ENCODE data around the gene ZNF518B. TPM values are rescaled to one million over a fixed set of nuclear protein-coding genes. Genes with fewer than 3 reads are reported as not detected.

ZNF518B gene
- total RNA-seq, 1 experiment from 2014 or later: 76.6 TPM

DNA sequence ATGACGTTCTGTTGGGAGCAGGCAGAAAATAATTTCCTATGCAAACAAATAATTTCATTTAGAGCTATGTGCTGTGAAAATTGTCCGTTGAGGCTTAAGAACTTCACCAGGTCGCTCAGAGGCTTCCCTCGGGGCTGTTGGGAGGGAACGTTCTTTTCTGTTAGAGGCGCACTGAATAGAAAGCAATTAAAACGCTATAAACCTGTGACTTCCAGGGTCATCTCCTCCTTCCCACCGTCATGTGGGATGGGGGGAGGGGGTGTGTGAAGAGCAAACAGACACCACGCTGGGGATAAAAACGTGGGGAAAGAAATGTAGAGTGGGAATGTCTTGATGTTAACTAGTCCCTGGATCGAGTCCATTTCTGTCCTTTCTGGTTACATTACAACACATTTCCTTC lies 35.2 kb upstream of the ZNF518B start:
- no peak for DNase-seq

DNA sequence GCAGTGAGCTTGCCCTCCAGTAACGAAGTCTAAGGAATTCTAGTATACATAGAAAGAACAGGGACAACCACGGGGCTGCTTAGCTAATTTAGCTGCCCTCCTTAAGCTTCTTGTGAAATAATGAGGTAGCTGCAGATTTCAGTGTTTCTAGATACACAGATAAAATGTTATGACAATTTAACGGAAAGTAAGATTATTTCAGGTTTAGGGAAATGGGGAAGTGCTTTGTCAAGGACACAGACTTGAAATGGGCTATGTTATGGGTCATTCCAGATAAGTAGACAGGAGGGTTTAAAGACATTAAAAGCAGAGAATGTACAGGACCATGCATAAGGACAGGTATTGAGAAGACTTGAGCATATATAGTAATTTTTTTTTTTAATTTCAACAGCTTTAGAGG lies 34.2 kb upstream of the ZNF518B start:
- H3K9ac ChIP-seq (ENCODE audit: low read length): no peak overlapping the region
- H3K4me1 ChIP-seq (ENCODE audit: low read length): no peaks in the 10 kb centered on the region
- H4K20me1 ChIP-seq (ENCODE audit: insufficient read depth, low read depth, low read length): no peaks in the 10 kb centered on the region
- no peak overlapping the region for H2AFZ ChIP-seq (ENCODE audit: low read length)
- no peaks in the 10 kb centered on the region for H3K36me3 ChIP-seq (ENCODE audit: insufficient read depth, low read length)
- H3K9me3 ChIP-seq (ENCODE audit: low read length): no peaks in the 10 kb centered on the region
- H3K79me2 ChIP-seq (ENCODE audit: low read length): no peaks in the 10 kb centered on the region
- DNase-seq: no peak
- no peak overlapping the region for H3K4me2 ChIP-seq (ENCODE audit: low read depth, low read length, poor library complexity, severe bottlenecking)
- H3K4me3 ChIP-seq (ENCODE audit: low read length): no peak overlapping the region
- no peak overlapping the region for H3K27ac ChIP-seq (ENCODE audit: low read length)
- H3K27me3 ChIP-seq (ENCODE audit: low read length): no peaks in the 10 kb centered on the region
- no peaks in the 10 kb centered on the region for H3K9me2 ChIP-seq (replicated peaks; ENCODE audit: insufficient read depth, low read length)

More for the DNA sequence above, 35.2 kb upstream of the ZNF518B start:
- Histone ChIP-seq H3K9me3 (ENCODE audit: low read length) (no peaks in the 10 kb centered on the region), H4K20me1 (ENCODE audit: insufficient read depth, low read depth, low read length) (no peaks in the 10 kb centered on the region), H3K27ac (ENCODE audit: low read length) (no peak overlapping the region), H3K27me3 (ENCODE audit: low read length) (no peaks in the 10 kb centered on the region), H3K9ac (ENCODE audit: low read length) (no peak overlapping the region), H3K4me2 (ENCODE audit: low read depth, low read length, poor library complexity, severe bottlenecking) (no peak overlapping the region), H3K4me3 (ENCODE audit: low read length) (no peak overlapping the region), H3K36me3 (ENCODE audit: insufficient read depth, low read length) (no peaks in the 10 kb centered on the region), H2AFZ (ENCODE audit: low read length) (no peak overlapping the region), H3K4me1 (ENCODE audit: low read length) (no peaks in the 10 kb centered on the region), H3K9me2 (replicated peaks; ENCODE audit: insufficient read depth, low read length) (no peaks in the 10 kb centered on the region), H3K79me2 (ENCODE audit: low read length) (no peaks in the 10 kb centered on the region)

DNA sequence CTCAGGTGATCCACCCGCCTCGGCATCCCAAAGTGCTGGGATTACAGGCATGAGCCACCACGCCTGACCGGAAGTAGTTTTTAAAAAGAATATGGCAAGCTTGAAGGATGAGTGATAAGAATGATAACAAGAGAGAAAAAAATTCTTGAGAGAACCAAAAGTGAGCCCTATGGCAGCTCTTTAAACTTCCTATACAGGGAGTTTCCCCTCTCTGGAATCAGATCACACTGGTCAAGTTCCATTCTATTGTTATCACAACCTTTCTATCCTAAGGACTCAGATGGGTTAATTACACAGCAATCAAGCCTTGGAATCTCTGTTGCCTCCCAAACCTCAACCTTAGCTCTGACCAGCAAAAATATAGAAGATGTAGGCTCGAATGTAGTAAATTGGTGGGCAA lies 33.8 kb upstream of the ZNF518B start:
- H3K9ac ChIP-seq (ENCODE audit: low read length): no peak overlapping the region
- no peak for DNase-seq
- H3K4me3 ChIP-seq (ENCODE audit: low read length): no peak overlapping the region
- no peak overlapping the region for H3K4me2 ChIP-seq (ENCODE audit: low read depth, low read length, poor library complexity, severe bottlenecking)
- no peaks in the 10 kb centered on the region for H3K27me3 ChIP-seq (ENCODE audit: low read length)
- H3K79me2 ChIP-seq (ENCODE audit: low read length): no peaks in the 10 kb centered on the region
- no peak overlapping the region for H3K27ac ChIP-seq (ENCODE audit: low read length)
- H2AFZ ChIP-seq (ENCODE audit: low read length): no peak overlapping the region
- H3K4me1 ChIP-seq (ENCODE audit: low read length): no peaks in the 10 kb centered on the region
- no peaks in the 10 kb centered on the region for H4K20me1 ChIP-seq (ENCODE audit: insufficient read depth, low read depth, low read length)
- H3K9me3 ChIP-seq (ENCODE audit: low read length): no peaks in the 10 kb centered on the region
- H3K9me2 ChIP-seq (replicated peaks; ENCODE audit: insufficient read depth, low read length): no peaks in the 10 kb centered on the region
- H3K36me3 ChIP-seq (ENCODE audit: insufficient read depth, low read length): no peaks in the 10 kb centered on the region

DNA sequence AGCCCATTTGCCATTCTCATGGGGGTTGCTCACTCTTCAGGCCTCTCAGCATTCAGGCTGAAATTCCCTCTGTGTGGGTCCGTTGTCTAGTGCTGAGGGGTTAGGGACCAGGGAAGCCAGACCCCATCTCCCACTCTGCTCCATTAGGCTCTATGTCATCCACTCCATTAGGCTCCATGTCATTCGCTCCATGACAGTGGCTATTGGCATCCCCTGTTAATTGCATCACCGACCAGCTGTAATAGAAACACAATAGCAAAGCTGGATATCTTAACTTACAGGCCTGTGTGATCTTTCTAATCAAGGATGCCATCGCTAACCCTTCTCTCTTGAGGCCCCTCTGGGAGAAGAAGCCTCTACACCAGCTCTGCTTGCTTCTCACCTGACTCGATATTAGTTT lies 25.7 kb upstream of the ZNF518B start:
- no peaks in the 10 kb centered on the region for H3K4me1 ChIP-seq (ENCODE audit: low read length)

DNA sequence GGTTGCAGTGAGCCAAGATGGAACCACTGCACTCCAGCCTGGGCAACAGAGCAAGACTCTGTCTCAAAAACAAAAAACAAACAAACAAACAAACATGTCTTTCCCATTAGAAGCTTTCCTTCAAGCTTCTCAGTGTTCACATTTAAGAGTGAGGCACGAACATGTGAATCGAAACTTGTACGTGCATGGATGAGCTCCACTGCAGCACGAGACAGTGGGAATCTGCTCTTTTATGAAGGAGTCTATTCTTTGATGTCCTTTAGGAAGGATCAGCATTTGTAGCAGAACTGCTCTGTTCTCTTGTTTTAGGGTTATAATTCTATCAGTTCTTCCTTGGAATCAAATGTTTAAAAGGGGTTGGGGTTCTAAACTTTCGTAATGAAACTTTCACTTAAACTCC lies 23.4 kb upstream of the ZNF518B start:
- Histone ChIP-seq H3K79me2 (ENCODE audit: low read length) (no peaks in the 10 kb centered on the region), H3K27me3 (ENCODE audit: low read length) (no peaks in the 10 kb centered on the region), H3K9ac (ENCODE audit: low read length) (no peak overlapping the region), H3K27ac (ENCODE audit: low read length) (no peak overlapping the region), H4K20me1 (ENCODE audit: insufficient read depth, low read depth, low read length) (no peaks in the 10 kb centered on the region), H3K9me2 (replicated peaks; ENCODE audit: insufficient read depth, low read length) (no peaks in the 10 kb centered on the region), H3K36me3 (ENCODE audit: insufficient read depth, low read length) (no peaks in the 10 kb centered on the region), H3K4me1 (ENCODE audit: low read length) (no peaks in the 10 kb centered on the region), H3K9me3 (ENCODE audit: low read length) (no peaks in the 10 kb centered on the region), H2AFZ (ENCODE audit: low read length) (no peak overlapping the region), H3K4me2 (ENCODE audit: low read depth, low read length, poor library complexity, severe bottlenecking) (no peak overlapping the region), H3K4me3 (ENCODE audit: low read length) (no peak overlapping the region)
- DNase-seq: no peak

More for the DNA sequence above, 25.7 kb upstream of the ZNF518B start:
- no peak overlapping the region for H2AFZ ChIP-seq (ENCODE audit: low read length)
- no peak overlapping the region for H3K27ac ChIP-seq (ENCODE audit: low read length)
- H3K9me3 ChIP-seq (ENCODE audit: low read length): no peaks in the 10 kb centered on the region
- no peaks in the 10 kb centered on the region for H3K27me3 ChIP-seq (ENCODE audit: low read length)
- H3K9ac ChIP-seq (ENCODE audit: low read length): no peak overlapping the region
- no peak overlapping the region for H3K4me3 ChIP-seq (ENCODE audit: low read length)
- no peaks in the 10 kb centered on the region for H3K9me2 ChIP-seq (replicated peaks; ENCODE audit: insufficient read depth, low read length)
- no peak for DNase-seq
- H3K4me2 ChIP-seq (ENCODE audit: low read depth, low read length, poor library complexity, severe bottlenecking): no peak overlapping the region
- no peaks in the 10 kb centered on the region for H3K36me3 ChIP-seq (ENCODE audit: insufficient read depth, low read length)
- H3K79me2 ChIP-seq (ENCODE audit: low read length): no peaks in the 10 kb centered on the region
- no peaks in the 10 kb centered on the region for H4K20me1 ChIP-seq (ENCODE audit: insufficient read depth, low read depth, low read length)

DNA sequence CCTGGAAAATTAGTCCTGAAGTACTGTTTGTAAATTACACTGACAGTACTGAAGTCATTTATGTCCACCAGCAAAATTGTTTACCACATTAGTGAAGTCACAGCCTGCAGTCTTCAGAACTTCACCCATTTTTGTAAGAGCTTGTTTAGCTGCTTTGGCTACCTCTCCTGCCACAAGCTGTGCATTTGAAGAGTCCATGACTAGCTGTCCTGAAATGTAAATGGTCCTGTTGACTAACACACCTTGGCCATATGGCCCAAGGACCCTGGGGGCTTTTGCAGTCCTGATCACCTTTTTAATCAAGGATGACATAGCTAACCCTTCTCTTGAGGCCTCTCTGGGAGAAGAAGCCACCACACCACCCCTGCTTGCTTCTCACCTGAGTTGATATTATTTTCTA lies 21.4 kb upstream of the ZNF518B start:
- H2AFZ ChIP-seq (ENCODE audit: low read length): no peak overlapping the region
- no peaks in the 10 kb centered on the region for H3K27me3 ChIP-seq (ENCODE audit: low read length)
- no peak for DNase-seq
- no peaks in the 10 kb centered on the region for H3K36me3 ChIP-seq (ENCODE audit: insufficient read depth, low read length)
- no peak overlapping the region for H3K9ac ChIP-seq (ENCODE audit: low read length)
- H4K20me1 ChIP-seq (ENCODE audit: insufficient read depth, low read depth, low read length): no peaks in the 10 kb centered on the region
- H3K9me2 ChIP-seq (replicated peaks; ENCODE audit: insufficient read depth, low read length): no peaks in the 10 kb centered on the region
- no peaks in the 10 kb centered on the region for H3K79me2 ChIP-seq (ENCODE audit: low read length)
- no peak overlapping the region for H3K4me2 ChIP-seq (ENCODE audit: low read depth, low read length, poor library complexity, severe bottlenecking)
- H3K4me3 ChIP-seq (ENCODE audit: low read length): no peak overlapping the region
- H3K27ac ChIP-seq (ENCODE audit: low read length): no peak overlapping the region
- no peaks in the 10 kb centered on the region for H3K4me1 ChIP-seq (ENCODE audit: low read length)
- H3K9me3 ChIP-seq (ENCODE audit: low read length): no peaks in the 10 kb centered on the region

DNA sequence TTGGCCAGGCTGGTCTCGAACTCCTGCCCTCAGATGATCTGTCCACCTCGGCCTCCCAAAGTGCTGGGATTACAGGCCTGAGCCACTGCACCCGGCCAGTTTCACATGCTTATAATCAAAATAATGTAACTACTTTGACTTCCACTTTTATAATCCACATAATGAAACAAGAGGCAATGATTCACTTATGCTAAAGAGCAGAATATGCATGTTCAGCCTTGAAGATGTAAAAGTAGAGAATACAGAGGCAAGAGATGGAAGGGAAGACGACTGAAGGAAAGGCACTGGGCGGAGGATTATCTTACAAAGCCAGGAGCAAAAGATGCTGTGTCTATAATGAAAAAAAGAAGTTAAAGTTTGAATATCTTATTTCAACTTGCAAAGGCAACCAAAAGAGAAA lies 13.3 kb upstream of the ZNF518B start:
- Histone ChIP-seq H3K4me1 (ENCODE audit: low read length) (no peaks in the 10 kb centered on the region), H3K9ac (ENCODE audit: low read length) (no peak overlapping the region), H3K4me2 (ENCODE audit: low read depth, low read length, poor library complexity, severe bottlenecking) (no peak overlapping the region), H2AFZ (ENCODE audit: low read length) (no peak overlapping the region), H3K36me3 (ENCODE audit: insufficient read depth, low read length) (no peaks in the 10 kb centered on the region), H3K27me3 (ENCODE audit: low read length) (no peaks in the 10 kb centered on the region), H3K9me2 (replicated peaks; ENCODE audit: insufficient read depth, low read length) (no peaks in the 10 kb centered on the region), H3K4me3 (ENCODE audit: low read length) (no peak overlapping the region), H3K9me3 (ENCODE audit: low read length) (no peaks in the 10 kb centered on the region), H3K79me2 (ENCODE audit: low read length) (no peaks in the 10 kb centered on the region), H4K20me1 (ENCODE audit: insufficient read depth, low read depth, low read length) (no peaks in the 10 kb centered on the region), H3K27ac (ENCODE audit: low read length) (no peak overlapping the region)
- no peak for DNase-seq

DNA sequence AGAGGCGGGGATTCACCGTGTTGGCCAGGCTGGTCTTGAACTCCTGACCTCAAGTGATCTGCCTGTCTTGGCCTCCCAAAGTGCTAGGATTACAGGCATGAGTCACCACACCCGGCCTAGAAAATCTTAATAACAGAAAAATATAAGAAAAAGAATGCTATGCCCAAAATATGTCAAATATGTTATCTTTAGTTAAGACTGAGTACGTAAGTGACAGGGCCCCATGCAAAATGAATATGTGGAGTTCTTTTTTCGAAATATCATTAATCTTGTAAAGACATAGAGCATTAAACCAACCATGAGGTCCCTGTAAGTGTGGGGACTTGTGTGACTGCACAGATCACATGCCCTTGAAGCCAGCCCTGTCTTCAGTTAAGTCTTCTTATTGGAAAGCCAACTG lies 8.9 kb upstream of the ZNF518B start:
- no peak overlapping the region for H2AFZ ChIP-seq (ENCODE audit: low read length)

DNA sequence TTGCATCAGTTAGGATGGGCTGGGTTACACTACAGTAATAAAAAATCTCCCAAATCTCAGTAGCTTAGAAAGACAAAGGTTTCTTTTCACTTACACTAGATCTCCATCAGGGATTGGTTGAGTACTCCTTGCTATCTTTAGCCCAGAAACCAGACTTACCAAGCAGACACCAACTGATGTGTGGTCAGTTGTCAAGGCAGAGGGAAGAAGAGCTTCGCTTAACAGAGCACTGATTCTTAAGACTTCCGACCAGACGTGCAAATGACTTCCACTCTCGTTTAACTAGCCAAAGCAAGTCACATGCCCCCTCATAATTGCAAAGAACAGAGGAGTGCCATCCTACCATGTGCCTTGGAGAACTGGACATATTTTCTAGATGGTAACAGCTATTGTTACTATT lies 5.7 kb upstream of the ZNF518B start:
- H3K27ac ChIP-seq (ENCODE audit: low read length): no peak overlapping the region
- H4K20me1 ChIP-seq (ENCODE audit: insufficient read depth, low read depth, low read length): no peaks in the 10 kb centered on the region
- H3K9ac ChIP-seq (ENCODE audit: low read length): no peak overlapping the region
- DNase-seq: no peak
- H2AFZ ChIP-seq (ENCODE audit: low read length): no peak overlapping the region
- H3K79me2 ChIP-seq (ENCODE audit: low read length): no peaks in the 10 kb centered on the region
- no peak overlapping the region for H3K4me2 ChIP-seq (ENCODE audit: low read depth, low read length, poor library complexity, severe bottlenecking)
- no peaks in the 10 kb centered on the region for H3K27me3 ChIP-seq (ENCODE audit: low read length)
- H3K9me2 ChIP-seq (replicated peaks; ENCODE audit: insufficient read depth, low read length): no peaks in the 10 kb centered on the region
- no peaks in the 10 kb centered on the region for H3K9me3 ChIP-seq (ENCODE audit: low read length)
- H3K4me1 ChIP-seq (ENCODE audit: low read length): no peaks in the 10 kb centered on the region
- H3K4me3 ChIP-seq (ENCODE audit: low read length): no peak overlapping the region
- no peaks in the 10 kb centered on the region for H3K36me3 ChIP-seq (ENCODE audit: insufficient read depth, low read length)

More for the DNA sequence above, 8.9 kb upstream of the ZNF518B start:
- H3K27ac ChIP-seq (ENCODE audit: low read length): no peak overlapping the region
- no peaks in the 10 kb centered on the region for H3K9me3 ChIP-seq (ENCODE audit: low read length)
- no peak overlapping the region for H3K4me2 ChIP-seq (ENCODE audit: low read depth, low read length, poor library complexity, severe bottlenecking)
- H3K9ac ChIP-seq (ENCODE audit: low read length): no peak overlapping the region
- H3K27me3 ChIP-seq (ENCODE audit: low read length): no peaks in the 10 kb centered on the region
- no peaks in the 10 kb centered on the region for H3K36me3 ChIP-seq (ENCODE audit: insufficient read depth, low read length)
- no peak for DNase-seq
- H4K20me1 ChIP-seq (ENCODE audit: insufficient read depth, low read depth, low read length): no peaks in the 10 kb centered on the region
- no peaks in the 10 kb centered on the region for H3K4me1 ChIP-seq (ENCODE audit: low read length)
- H3K4me3 ChIP-seq (ENCODE audit: low read length): no peak overlapping the region
- H3K9me2 ChIP-seq (replicated peaks; ENCODE audit: insufficient read depth, low read length): no peaks in the 10 kb centered on the region
- H3K79me2 ChIP-seq (ENCODE audit: low read length): no peaks in the 10 kb centered on the region

Data from Karpas-422 (cell line).